A549 (cell line): ENCODE measurements around the gene PLEKHH2. TPM values are rescaled to one million over a fixed set of nuclear protein-coding genes. Genes with fewer than 3 reads are reported as not detected.

ENCODE experiments used
- ATAC-seq, 2 experiments: fragments of 200-7000 bp in 1 of 2; fragments of >200 bp in 1 of 2; cut with Nextera tagmentation in 1 of 2; cut with Tn5 transposase in 1 of 2; 3 replicates each; pipeline versions ENCODE4 v1.8.0 to v1.9.1; 2018 to 2020; ENCODE audit warnings: mild to moderate bottlenecking in 1 of 2, moderate library complexity in 1 of 2
- CTCF ChIA-PET: fragments of 300-600 bp; sonication (Branson Sonifier 250); formaldehyde crosslinking; extraction: SDS; loops from one replicate; lab custom pipeline; 2021; ENCODE audit warnings: antibody characterized with exemption, inconsistent platforms; lab: Yijun Ruan, JAX
- POLR2A ChIA-PET: fragments of 350-600 bp; formaldehyde crosslinking; extraction: SDS; loops from one replicate; lab custom pipeline; 2021; ENCODE audit warnings: antibody characterized with exemption, inconsistent platforms; lab: Yijun Ruan, JAX
- DNase-seq, 2 experiments: peaks; one replicate each; pipeline versions ENCODE4 v3.0.0 to v3.0.0-alpha.2; 2011 to 2016; ENCODE audit warnings: low read depth in 1 of 2, low spot score in 1 of 2
- FAIRE-seq: peaks from 2 replicates; lab custom pipeline; 2011; peaks lifted over from hg19 to GRCh38; lab: Jason Lieb, UNC
- H3K27ac ChIP-seq, 2 experiments: fragments of >200 bp; sonication (Bioruptor Twin); formaldehyde crosslinking; 3 replicates each; pipeline ENCODE4 v1.5.1; 2016 to 2017
- H3K4me1 ChIP-seq: fragments of >200 bp; sonication (Bioruptor Twin); formaldehyde crosslinking; 3 replicates; pipeline ENCODE4 v1.6.1; 2016
- H3K4me2 ChIP-seq: fragments of >200 bp; sonication (Bioruptor Twin); formaldehyde crosslinking; 3 replicates; pipeline ENCODE4 v1.6.1; 2016
- H3K4me3 ChIP-seq: fragments of >200 bp; sonication (Bioruptor Twin); formaldehyde crosslinking; 3 replicates; pipeline ENCODE4 v1.5.1; 2016
- H3K9me3 ChIP-seq: fragments of >200 bp; sonication (Bioruptor Twin); formaldehyde crosslinking; 3 replicates; pipeline ENCODE4 v1.6.1; 2016
- CBX8 ChIP-seq: fragments of 200-600 bp; sonication (generic); IDR thresholded peaks from 2 replicates; pipeline ENCODE4 v1.6.1; 2016
- CHD2 ChIP-seq: fragments of 150-350 bp; IDR thresholded peaks from 2 replicates; pipeline ENCODE4 v1.6.1; 2014; ENCODE audit warnings: low read length; ENCODE audit not compliant: partially characterized antibody
- E2F6 ChIP-seq: IDR thresholded peaks from 2 replicates; pipeline ENCODE4 v1.6.1; 2012; ENCODE audit warnings: low read depth, borderline replicate concordance
- FOSL2 ChIP-seq, 2 experiments: fragments of 450-650 bp in 1 of 2; fragments of >200 bp in 1 of 2; sonication (Bioruptor Twin) in 1 of 2; formaldehyde crosslinking; IDR thresholded peaks; 2 replicates each; pipeline versions ENCODE4 v1.5.0 to v1.6.1; 2016 to 2020; ENCODE audit warnings: mild to moderate bottlenecking in 1 of 2, moderate library complexity in 1 of 2
- HOXA7 ChIP-seq: fragments of 250-450 bp; sonication (Bioruptor Pico); IDR thresholded peaks from 2 replicates; pipeline ENCODE4 v1.5.0; 2020; ENCODE audit warnings: mild to moderate bottlenecking, moderate library complexity
- HOXB5 ChIP-seq: fragments of 250-450 bp; sonication (Bioruptor Pico); IDR thresholded peaks from 2 replicates; pipeline ENCODE4 v1.5.0; 2020; ENCODE audit warnings: mild to moderate bottlenecking, moderate library complexity
- JUN ChIP-seq, 2 experiments: fragments of >200 bp; sonication (Bioruptor Twin); formaldehyde crosslinking; IDR thresholded peaks; 2 replicates in 1 of 2; 3 replicates in 1 of 2; pipeline ENCODE4 v1.6.1; 2016 to 2017
- PBX3 ChIP-seq: IDR thresholded peaks from 2 replicates; pipeline ENCODE4 v1.6.1; 2012
- PHF8 ChIP-seq: fragments of 200-600 bp; sonication (generic); IDR thresholded peaks from 2 replicates; pipeline ENCODE4 v1.6.1; 2016; ENCODE audit warnings: low read depth, mild to moderate bottlenecking, antibody characterized with exemption, moderate library complexity, borderline replicate concordance
- RFX5 ChIP-seq: fragments of 450-650 bp; IDR thresholded peaks from 2 replicates; pipeline ENCODE4 v1.7.1; 2014; ENCODE audit warnings: antibody characterized with exemption, mild to moderate bottlenecking, moderate library complexity
- SMC3 ChIP-seq: fragments of >200 bp; sonication (Bioruptor Twin); formaldehyde crosslinking; IDR thresholded peaks from 3 replicates; pipeline ENCODE4 v1.6.1; 2018; ENCODE audit warnings: inconsistent platforms
- TFCP2L1 ChIP-seq: fragments of 250-450 bp; sonication (Bioruptor Pico); IDR thresholded peaks from 2 replicates; pipeline ENCODE4 v1.5.0; 2021; ENCODE audit warnings: mild to moderate bottlenecking
- ZC3H11A ChIP-seq: fragments of 450-650 bp; IDR thresholded peaks from 2 replicates; pipeline ENCODE4 v1.6.1; 2014; ENCODE audit warnings: antibody characterized with exemption, mild to moderate bottlenecking
- ZNF302 ChIP-seq: fragments of 250-450 bp; sonication (Bioruptor Pico); IDR thresholded peaks from 2 replicates; pipeline ENCODE4 v1.9.0; 2021; ENCODE audit warnings: inconsistent platforms, mild to moderate bottlenecking, moderate library complexity
- WGBS: methylation state at CpG from one replicate; pipeline ENCODE4 v1.1.6; 2017; ENCODE audit errors: missing lambda C conversion rate; 5-methylcytosine and 5-hydroxymethylcytosine counted together
- polyA minus RNA-seq: library from RNA; depleted of rRNA, polyadenylated mRNA; stranded (reverse); fragments of >200 nt; gene quantifications from 2 replicates; pipeline ENCODE4 v1.2.3, GENCODE V29; 2011; rRNA and poly(A)+ RNA removed
- polyA plus RNA-seq, 4 experiments: library from polyadenylated mRNA; depleted of rRNA in 3 of 4; stranded (reverse); fragments of >200 nt; fragmentation: RNase III in 1 of 4; extraction: RNeasy Plus Mini Kit Qiagen cat#74134 plus additional on column Dnase treatment in 1 of 4; gene quantifications; 2 replicates in 3 of 4; 3 replicates in 1 of 4; pipeline ENCODE4 v1.2.3, GENCODE V29; 2011 to 2017
- TF ChIP-seq, protein P1 (sequence below): fragments of >200 bp; sonication (Bioruptor Twin); formaldehyde crosslinking; IDR thresholded peaks from 2 replicates; pipeline ENCODE4 v1.6.1; 2016
- TF ChIP-seq, protein P2 (sequence below): fragments of >200 bp; sonication (Bioruptor Twin); formaldehyde crosslinking; IDR thresholded peaks from 3 replicates; pipeline ENCODE4 v1.5.1; 2016

Gene PLEKHH2
- 14.9 and 15.3 TPM in 2 replicates for polyA plus RNA-seq (2011; rRNA removed)
- 0.50 and 0.57 TPM in 2 replicates for polyA plus RNA-seq (2012; cell fraction: cytosol; rRNA removed)
- 1.3 and 1.7 TPM in 2 replicates for polyA plus RNA-seq (2012; cell fraction: nucleus; rRNA removed)
- polyA plus RNA-seq (2017; fragmentation: RNase III; extraction: RNeasy Plus Mini Kit Qiagen cat#74134 plus additional on column Dnase treatment): 0.68 to 0.92 TPM (median 0.90 TPM) in 3 replicates
- 7.0 and 7.7 TPM in 2 replicates for polyA minus RNA-seq

DNA sequence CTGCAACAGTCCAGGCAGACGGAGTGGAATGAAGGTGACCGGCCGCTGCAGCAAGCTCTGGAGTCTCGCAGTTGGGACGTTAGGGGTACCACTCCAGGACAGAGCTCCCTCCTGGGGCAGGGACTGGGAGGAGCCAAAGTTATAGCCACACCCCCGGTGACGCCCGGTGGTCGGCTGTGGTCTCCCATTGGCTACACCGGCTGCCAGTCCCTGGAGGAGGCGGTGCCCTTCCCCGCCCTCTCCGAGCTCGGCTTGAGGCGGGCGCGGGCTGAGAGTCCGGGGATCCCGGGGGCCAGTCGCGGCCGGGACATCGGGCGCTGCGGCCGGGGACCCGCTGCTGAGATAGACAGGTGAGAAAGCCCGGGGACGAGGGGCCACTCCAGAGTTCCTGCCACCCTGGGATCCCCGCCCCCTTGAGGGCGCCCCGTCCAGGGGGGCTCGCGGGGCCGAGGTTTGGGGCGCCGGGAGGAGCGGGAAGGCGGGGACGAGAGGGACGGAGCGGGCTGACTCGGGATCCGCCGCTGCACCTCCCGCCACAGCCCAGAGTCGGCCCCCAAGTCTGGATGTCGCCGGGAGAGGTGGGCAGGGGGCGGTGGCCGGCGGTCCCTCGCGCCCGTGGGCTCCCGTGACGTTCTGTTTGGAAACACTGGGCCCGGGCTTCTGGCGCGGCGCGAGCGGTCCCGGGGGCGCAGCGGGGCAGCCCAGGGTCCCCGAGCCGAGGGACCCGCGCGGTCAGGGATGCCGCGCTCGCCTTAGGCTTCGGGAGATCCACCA lies at the start of gene PLEKHH2:
Gene PLEKHH2, plus strand, starts transcription at position 231 of the 774 bp plus-strand sequence. CDS start 7,414 bp downstream, outside the sequence.
- DNase-seq: peak; percentile 91 to 94
- no peak for TF ChIP-seq FOSL2 (IDR thresholded peaks at IDR 0.05)
- no peak for TF ChIP-seq FOSL2 (CRISPR knock-in tag; IDR thresholded peaks at IDR 0.05)
- TF ChIP-seq JUN (IDR thresholded peaks at IDR 0.05): peak in 1 of 2 experiments; percentile 43; a peak in 1 of 5 replicates
- TF ChIP-seq HOXA7 (CRISPR knock-in tag): no peak
- no peak for TF ChIP-seq E2F6
- TF ChIP-seq PBX3: peak; percentile 98
- peak; percentile 94 for TF ChIP-seq PHF8
- TF ChIP-seq, protein P1, sequence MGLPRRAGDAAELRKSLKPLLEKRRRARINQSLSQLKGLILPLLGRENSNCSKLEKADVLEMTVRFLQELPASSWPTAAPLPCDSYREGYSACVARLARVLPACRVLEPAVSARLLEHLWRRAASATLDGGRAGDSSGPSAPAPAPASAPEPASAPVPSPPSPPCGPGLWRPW: no peak
- no peak for TF ChIP-seq ZNF302 (CRISPR knock-in tag)
- no peak for TF ChIP-seq HOXB5 (CRISPR knock-in tag)
- TF ChIP-seq SMC3: no peak
- no peak for TF ChIP-seq CHD2
- TF ChIP-seq CBX8: no peak
- TF ChIP-seq ZC3H11A: no peak
- 0 out of 2 replicates have a peak, but pooled peaks have one; percentile 35 for TF ChIP-seq RFX5
- 0 out of 2 replicates have a peak, but pooled peaks have one; percentile 38 for TF ChIP-seq TFCP2L1 (CRISPR knock-in tag)
- Histone ChIP-seq H3K9me3 (peaks cover 2% of the 10 kb centered on the region; the same call in 1 of the 3 replicates), H3K27ac (peak within 1 kb of the TSS; percentile 70 to 83), H3K4me3 (peak within 1 kb of the TSS; percentile 80), H3K4me1 (peaks cover 34% of the 10 kb centered on the region), H3K4me2 (peak within 1 kb of the TSS; percentile 77)
- no peak for FAIRE-seq
- WGBS: 4% methylated on average over 38 of the region's 75 CpGs
- ATAC-seq: peak; percentile 94 to 98
- CTCF ChIA-PET: interaction anchor here (1.0 to 1.5 kb wide), 3 partner anchors 24 to 32 kb away, joined by 3 to 8 read pairs (median 3); no protein-coding TSS in a partner anchor
- POLR2A ChIA-PET: interaction anchor here (0.8 to 1.6 kb wide), 3 partner anchors 39 to 137 kb away, joined by 3 to 8 read pairs (median 8); partner anchors contain the start of genes C1GALT1C1L, DYNC2LI1 and THADA

DNA sequence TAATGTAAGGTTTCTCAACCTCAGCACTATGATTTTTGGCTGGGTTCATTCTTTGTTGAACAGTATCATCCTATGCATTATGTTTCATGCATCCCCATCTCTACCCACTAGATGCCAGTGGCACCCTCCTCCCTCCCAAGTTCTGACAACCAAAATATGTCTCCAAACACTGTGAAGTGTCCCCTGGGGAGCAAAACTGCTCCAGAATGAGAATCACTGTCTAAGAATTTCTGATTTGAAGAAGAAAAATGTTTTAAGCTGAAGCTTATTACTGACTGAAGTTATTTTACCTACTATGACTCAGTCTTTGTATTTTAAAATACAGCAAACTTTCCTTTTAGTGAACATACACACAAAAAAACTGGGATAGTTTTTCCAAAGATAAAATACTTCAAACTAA lies 44.6 kb upstream of the PLEKHH2 start:
- no peak overlapping the region for H3K4me3 ChIP-seq
- POLR2A ChIA-PET: no interaction called here
- H3K4me2 ChIP-seq: no peak overlapping the region
- TF ChIP-seq FOSL2 (IDR thresholded peaks at IDR 0.05): no peak
- TF ChIP-seq FOSL2 (CRISPR knock-in tag; IDR thresholded peaks at IDR 0.05): peak; percentile 29; the same call in 1 of the 2 replicates
- TF ChIP-seq, protein P2, sequence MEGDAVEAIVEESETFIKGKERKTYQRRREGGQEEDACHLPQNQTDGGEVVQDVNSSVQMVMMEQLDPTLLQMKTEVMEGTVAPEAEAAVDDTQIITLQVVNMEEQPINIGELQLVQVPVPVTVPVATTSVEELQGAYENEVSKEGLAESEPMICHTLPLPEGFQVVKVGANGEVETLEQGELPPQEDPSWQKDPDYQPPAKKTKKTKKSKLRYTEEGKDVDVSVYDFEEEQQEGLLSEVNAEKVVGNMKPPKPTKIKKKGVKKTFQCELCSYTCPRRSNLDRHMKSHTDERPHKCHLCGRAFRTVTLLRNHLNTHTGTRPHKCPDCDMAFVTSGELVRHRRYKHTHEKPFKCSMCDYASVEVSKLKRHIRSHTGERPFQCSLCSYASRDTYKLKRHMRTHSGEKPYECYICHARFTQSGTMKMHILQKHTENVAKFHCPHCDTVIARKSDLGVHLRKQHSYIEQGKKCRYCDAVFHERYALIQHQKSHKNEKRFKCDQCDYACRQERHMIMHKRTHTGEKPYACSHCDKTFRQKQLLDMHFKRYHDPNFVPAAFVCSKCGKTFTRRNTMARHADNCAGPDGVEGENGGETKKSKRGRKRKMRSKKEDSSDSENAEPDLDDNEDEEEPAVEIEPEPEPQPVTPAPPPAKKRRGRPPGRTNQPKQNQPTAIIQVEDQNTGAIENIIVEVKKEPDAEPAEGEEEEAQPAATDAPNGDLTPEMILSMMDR: no peak
- H3K27ac ChIP-seq: no peak overlapping the region
- DNase-seq (no peak), FAIRE-seq (no peak), ATAC-seq (no peak)
- CTCF ChIA-PET: interaction anchor here (1.0 to 1.2 kb wide), 3 partner anchors 13 to 764 kb away, joined by 3 read pairs; no protein-coding TSS in a partner anchor
- no peaks in the 10 kb centered on the region for H3K9me3 ChIP-seq
- H3K4me1 ChIP-seq: peaks cover 19% of the 10 kb centered on the region
